CD14-positive monocyte (primary cell): ENCODE measurements around the gene SLC26A6. TPM values are rescaled to one million over a fixed set of nuclear protein-coding genes. Genes with fewer than 3 reads are reported as not detected.
A peak's percentile ranks its signal among the peaks of the same experiment; 100 is the strongest.

ENCODE experiments used
- DNase-seq, 3 donors: peaks; one replicate each; pipeline ENCODE4 v3.0.0-alpha.2; 2011 to 2022
- H2AFZ ChIP-seq: 2 replicates; pipeline ENCODE4 v1.6.0; 2012; ENCODE audit warnings: mild to moderate bottlenecking, low read depth, low read length, inconsistent platforms; ENCODE audit not compliant: insufficient read depth, poor library complexity, severe bottlenecking
- H3K27ac ChIP-seq, 2 donors: 1 replicate in 1 of 2; 2 replicates in 1 of 2; pipeline ENCODE4 v1.5.1; 2012 to 2013; ENCODE audit warnings: low read length in 2 of 2, control low read depth in 1 of 2, inconsistent platforms in 1 of 2, low read depth in 1 of 2, mild to moderate bottlenecking in 1 of 2
- H3K27me3 ChIP-seq, 2 donors: one replicate each; pipeline versions ENCODE4 v1.6.0 to v1.6.1; 2011 to 2013; ENCODE audit warnings: low read length in 2 of 2; ENCODE audit not compliant: control insufficient read depth in 2 of 2, insufficient read depth in 2 of 2
- H3K36me3 ChIP-seq, 2 donors: replicated peaks in 1 of 2; 1 replicate in 1 of 2; 2 replicates in 1 of 2; pipeline versions ENCODE4 v1.5.1 to v1.6.1; 2012 to 2013; ENCODE audit warnings: low read length in 2 of 2, control low read depth in 1 of 2, inconsistent platforms in 1 of 2, mild to moderate bottlenecking in 1 of 2; ENCODE audit not compliant: insufficient read depth in 2 of 2, control insufficient read depth in 1 of 2
- H3K4me1 ChIP-seq, 2 donors: 1 replicate in 1 of 2; 2 replicates in 1 of 2; pipeline versions ENCODE4 v1.5.1 to v1.6.1; 2012 to 2013; ENCODE audit warnings: low read length in 2 of 2, control low read depth in 1 of 2, inconsistent platforms in 1 of 2, mild to moderate bottlenecking in 1 of 2, moderate library complexity in 1 of 2; ENCODE audit not compliant: insufficient read depth in 2 of 2, control insufficient read depth in 1 of 2
- H3K4me2 ChIP-seq: replicated peaks from 2 replicates; pipeline ENCODE3; 2012; ENCODE audit warnings: low read length, moderate library complexity, mild to moderate bottlenecking; ENCODE audit not compliant: poor library complexity, severe bottlenecking; ENCODE audit errors: extremely low read depth
- H3K4me3 ChIP-seq, 3 experiments: fragments of 200-600 bp in 1 of 3; sonication (generic) in 1 of 3; replicated peaks in 1 of 3; 1 replicate in 2 of 3; 2 replicates in 1 of 3; pipeline ENCODE4 v1.5.1; 2011 to 2013; ENCODE audit warnings: low read length in 3 of 3, mild to moderate bottlenecking in 3 of 3, control low read depth in 2 of 3, low read depth in 2 of 3, inconsistent platforms in 1 of 3, moderate library complexity in 1 of 3
- H3K79me2 ChIP-seq: 2 replicates; pipeline ENCODE4 v1.6.0; 2012; ENCODE audit warnings: mild to moderate bottlenecking, control low read depth, inconsistent platforms, low read length, moderate library complexity; ENCODE audit not compliant: insufficient read depth
- H3K9ac ChIP-seq: 2 replicates; pipeline ENCODE4 v1.6.0; 2017; ENCODE audit warnings: low read length, mild to moderate bottlenecking; ENCODE audit not compliant: insufficient read depth, poor library complexity, severe bottlenecking
- H3K9me3 ChIP-seq, 2 donors: replicated peaks in 1 of 2; 1 replicate in 1 of 2; 2 replicates in 1 of 2; pipeline versions ENCODE4 v1.5.1 to v1.6.1; 2012 to 2013; ENCODE audit warnings: low read length in 2 of 2, control low read depth in 1 of 2; ENCODE audit not compliant: control insufficient read depth in 1 of 2, insufficient read depth in 1 of 2
- H4K20me1 ChIP-seq: 2 replicates; pipeline ENCODE4 v1.6.0; 2012; ENCODE audit warnings: mild to moderate bottlenecking, low read length, control low read depth, moderate library complexity; ENCODE audit not compliant: insufficient read depth
- H3K27ac Mint-ChIP-seq, 7 donors: one replicate each; pipeline ENCODE4 v1.8.0; 2020; ENCODE audit warnings: mild to moderate bottlenecking in 7 of 7, mixed read lengths in 7 of 7, moderate library complexity in 6 of 7, inconsistent platforms in 2 of 7
- H3K27me3 Mint-ChIP-seq, 3 donors: one replicate each; pipeline ENCODE4 v1.8.0; 2021 to 2022; ENCODE audit warnings: low read depth in 3 of 3, mild to moderate bottlenecking in 3 of 3, mixed read lengths in 3 of 3, moderate library complexity in 3 of 3, inconsistent platforms in 1 of 3
- H3K36me3 Mint-ChIP-seq, 2 donors: one replicate each; pipeline ENCODE4 v1.8.0; 2020; ENCODE audit warnings: mixed read lengths in 2 of 2, inconsistent platforms in 1 of 2, mild to moderate bottlenecking in 1 of 2
- H3K4me1 Mint-ChIP-seq: one replicate; pipeline ENCODE4 v1.8.0; 2020; ENCODE audit warnings: mild to moderate bottlenecking, mixed read lengths
- H3K4me3 Mint-ChIP-seq, 2 donors: one replicate each; pipeline ENCODE4 v1.8.0; 2020; ENCODE audit warnings: mild to moderate bottlenecking in 2 of 2, mixed read lengths in 2 of 2, moderate library complexity in 1 of 2
- H3K9me3 Mint-ChIP-seq, 7 donors: one replicate each; pipeline ENCODE4 v1.8.0; 2020 to 2022; ENCODE audit warnings: mixed read lengths in 7 of 7, mild to moderate bottlenecking in 6 of 7, moderate library complexity in 6 of 7, inconsistent platforms in 2 of 7
- WGBS: methylation state at CpG from one replicate; pipeline ENCODE4 v1.1.5; 2013; ENCODE audit warnings: missing lambda C conversion rate; ENCODE audit not compliant: insufficient coverage; 5-methylcytosine and 5-hydroxymethylcytosine counted together
- intact Hi-C, 2 donors: fragments of 100-400 bp; cut with micrococcal nuclease; formaldehyde crosslinking; loops; one replicate each; pipeline versions ENCODE4 v1.15.0 to v1.15.1; 2023
- polyA plus RNA-seq, 3 donors: library from polyadenylated mRNA; depleted of rRNA in 1 of 3; unstranded in 2 of 3; stranded (reverse) in 1 of 3; fragments of 300-500 nt in 2 of 3; fragments of >200 nt in 1 of 3; fragmentation: Illumina TruSeq in 2 of 3; gene quantifications; 1 replicate in 2 of 3; 2 replicates in 1 of 3; pipeline ENCODE4 v1.2.3, GENCODE V29; 2012 to 2021
- TF ChIP-seq, protein P1 (sequence below): fragments of 200-600 bp; IDR thresholded peaks from one replicate; pipeline ENCODE4 v1.8.0; 2022; ENCODE audit warnings: antibody characterized with exemption, mild to moderate bottlenecking

The SLC26A6 gene
- polyA plus RNA-seq, 3 donors, result 16.3 to 92.8 (median 20.4) TPM

DNA sequence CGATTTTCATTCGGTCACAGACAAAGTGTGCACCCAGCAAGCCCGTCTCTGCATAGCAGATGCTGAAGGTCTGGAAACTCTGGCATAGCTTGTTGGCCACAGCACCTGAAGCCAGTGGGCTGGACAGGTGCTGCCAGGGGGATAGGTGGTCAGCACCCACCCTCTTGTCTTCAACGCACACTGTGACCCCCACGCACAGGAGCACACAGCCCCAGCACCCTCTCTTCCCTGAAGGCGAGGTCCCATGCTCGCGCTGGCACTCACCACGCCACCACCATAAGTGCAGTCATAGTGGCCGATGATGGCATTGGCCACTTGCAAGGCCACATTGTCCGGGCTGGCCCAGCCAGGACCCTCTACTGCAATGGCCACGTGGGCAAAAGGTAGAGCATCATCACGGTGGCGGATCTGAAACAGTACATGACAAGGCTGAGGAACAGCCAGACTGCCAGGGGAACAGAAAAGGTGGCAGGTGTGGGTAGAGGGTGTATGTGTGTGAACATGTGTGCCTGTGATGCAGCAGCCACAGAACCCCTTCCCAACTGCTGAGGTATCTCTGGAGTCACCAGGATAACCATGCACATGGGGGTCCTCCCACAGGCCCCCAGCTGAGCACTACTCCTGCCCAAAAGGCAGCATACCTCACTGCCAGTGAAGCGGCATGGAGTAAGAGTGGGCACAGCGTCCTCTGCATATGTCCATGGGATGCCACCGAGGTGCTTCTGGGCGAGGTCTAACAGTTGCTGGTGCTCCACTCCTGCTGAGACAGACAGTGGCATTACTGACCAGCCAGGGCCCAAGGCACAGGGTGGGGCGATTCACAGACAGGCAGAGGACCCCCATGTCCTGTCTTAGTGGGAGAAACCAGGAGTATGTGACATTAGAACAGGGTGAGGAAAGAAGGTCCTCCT, 34.3 kb downstream of the SLC26A6 start:
- H3K79me2 ChIP-seq, result peaks cover 8% of the 10 kb centered on the region
- H3K9me3 ChIP-seq, result no peaks in the 10 kb centered on the region
- H2AFZ ChIP-seq, result no peak overlapping the region
- peak overlapping the region in 1 of 7 donors; percentile 77 for H3K27ac Mint-ChIP-seq
- peaks cover 90 to 91% of the 10 kb centered on the region in 2 donors for H3K36me3 Mint-ChIP-seq
- peaks cover 0 to 3% of the 10 kb centered on the region in 2 donors for H3K27me3 ChIP-seq
- TF ChIP-seq, protein P1, sequence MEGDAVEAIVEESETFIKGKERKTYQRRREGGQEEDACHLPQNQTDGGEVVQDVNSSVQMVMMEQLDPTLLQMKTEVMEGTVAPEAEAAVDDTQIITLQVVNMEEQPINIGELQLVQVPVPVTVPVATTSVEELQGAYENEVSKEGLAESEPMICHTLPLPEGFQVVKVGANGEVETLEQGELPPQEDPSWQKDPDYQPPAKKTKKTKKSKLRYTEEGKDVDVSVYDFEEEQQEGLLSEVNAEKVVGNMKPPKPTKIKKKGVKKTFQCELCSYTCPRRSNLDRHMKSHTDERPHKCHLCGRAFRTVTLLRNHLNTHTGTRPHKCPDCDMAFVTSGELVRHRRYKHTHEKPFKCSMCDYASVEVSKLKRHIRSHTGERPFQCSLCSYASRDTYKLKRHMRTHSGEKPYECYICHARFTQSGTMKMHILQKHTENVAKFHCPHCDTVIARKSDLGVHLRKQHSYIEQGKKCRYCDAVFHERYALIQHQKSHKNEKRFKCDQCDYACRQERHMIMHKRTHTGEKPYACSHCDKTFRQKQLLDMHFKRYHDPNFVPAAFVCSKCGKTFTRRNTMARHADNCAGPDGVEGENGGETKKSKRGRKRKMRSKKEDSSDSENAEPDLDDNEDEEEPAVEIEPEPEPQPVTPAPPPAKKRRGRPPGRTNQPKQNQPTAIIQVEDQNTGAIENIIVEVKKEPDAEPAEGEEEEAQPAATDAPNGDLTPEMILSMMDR, result no peak
- no peak overlapping the region for H3K4me3 Mint-ChIP-seq
- H3K4me1 Mint-ChIP-seq, result peaks cover 4% of the 10 kb centered on the region
- H3K4me1 ChIP-seq, result no peaks in the 10 kb centered on the region
- no peak overlapping the region for H3K27ac ChIP-seq
- intact Hi-C loops, result no loop called here
- peaks cover 0 to 1% (median 0%) of the 10 kb centered on the region in 7 donors for H3K9me3 Mint-ChIP-seq
- H4K20me1 ChIP-seq, result peaks cover 73% of the 10 kb centered on the region
- H3K36me3 ChIP-seq, result peaks cover 83 to 88% of the 10 kb centered on the region in 2 donors
- H3K4me2 ChIP-seq, result no peak overlapping the region
- H3K4me3 ChIP-seq, result no peak overlapping the region
- H3K9ac ChIP-seq, result no peak overlapping the region
- 97% methylated on average over 14 of the region's 19 CpGs for WGBS
- no peak for DNase-seq
- H3K27me3 Mint-ChIP-seq, result peaks cover 4 to 11% (median 6%) of the 10 kb centered on the region in 3 donors

DNA sequence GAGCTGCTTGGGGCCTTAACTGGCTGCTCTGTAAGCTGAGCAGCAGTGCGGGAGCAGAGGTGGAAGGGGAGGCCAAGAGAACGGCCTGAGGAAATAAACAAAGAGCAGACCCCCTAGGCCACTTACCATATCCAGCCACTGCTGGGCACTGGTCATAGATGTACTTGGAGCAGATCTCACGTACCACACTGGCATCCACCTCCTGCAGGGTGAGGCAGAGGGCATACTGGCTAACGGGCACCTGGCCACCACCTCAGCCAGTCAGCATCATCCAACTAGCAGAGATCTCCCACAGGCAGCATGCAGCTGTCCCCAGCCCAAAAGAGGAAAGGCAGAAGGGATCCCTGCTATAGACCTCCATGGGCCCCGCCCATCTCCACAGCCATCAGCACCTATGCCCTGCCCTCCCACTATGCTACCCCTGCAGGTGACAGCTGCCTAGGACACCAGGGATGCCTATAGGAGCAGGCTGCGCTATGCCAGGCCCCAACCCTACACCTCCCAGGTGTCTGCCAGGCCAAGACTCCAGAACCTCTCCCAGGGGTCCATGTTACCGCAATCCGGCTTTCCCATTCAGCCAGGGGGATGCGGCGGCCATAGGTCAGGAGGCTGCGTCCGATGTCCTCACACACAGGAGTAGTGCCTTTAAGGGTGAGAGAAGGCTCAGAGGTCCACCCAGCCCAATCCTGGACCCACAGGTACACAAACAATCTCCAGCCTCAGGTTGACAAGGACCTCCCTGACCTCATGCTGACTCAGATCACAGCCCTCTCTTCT, 35.6 kb downstream of the SLC26A6 start:
- H3K9me3 Mint-ChIP-seq, result peaks cover 0 to 1% (median 0%) of the 10 kb centered on the region in 7 donors
- intact Hi-C loops, result no loop called here
- no peak overlapping the region for H3K27ac ChIP-seq
- H3K4me1 Mint-ChIP-seq, result peaks cover 12% of the 10 kb centered on the region
- 100% methylated on average over 5 of the region's 12 CpGs for WGBS
- H2AFZ ChIP-seq, result no peak overlapping the region
- H3K27ac Mint-ChIP-seq, result peak overlapping the region in 2 of 7 donors; percentile 50 to 57
- H3K4me2 ChIP-seq, result no peak overlapping the region
- no peak overlapping the region for H3K4me3 Mint-ChIP-seq
- H4K20me1 ChIP-seq, result peaks cover 60% of the 10 kb centered on the region
- H3K27me3 ChIP-seq, result peaks cover 6 to 16% of the 10 kb centered on the region in 2 donors
- peaks cover 6 to 10% of the 10 kb centered on the region in 2 donors for H3K4me1 ChIP-seq
- DNase-seq, result no peak
- H3K27me3 Mint-ChIP-seq, result peaks cover 17 to 21% (median 19%) of the 10 kb centered on the region in 3 donors
- H3K4me3 ChIP-seq, result no peak overlapping the region
- peaks cover 78 to 79% of the 10 kb centered on the region in 2 donors for H3K36me3 Mint-ChIP-seq
- TF ChIP-seq, protein P1, result no peak
- no peak overlapping the region for H3K9ac ChIP-seq
- no peaks in the 10 kb centered on the region for H3K79me2 ChIP-seq
- H3K9me3 ChIP-seq, result no peaks in the 10 kb centered on the region
- H3K36me3 ChIP-seq, result peaks cover 70 to 76% of the 10 kb centered on the region in 2 donors
